ENCODE results near the gene MTLN.
"Not testable (repeated sequence)": the region's sequence is repeated elsewhere in the genome, so short reads cannot be mapped to it uniquely, and the experiment has no call there.

Gene MTLN

DNA sequence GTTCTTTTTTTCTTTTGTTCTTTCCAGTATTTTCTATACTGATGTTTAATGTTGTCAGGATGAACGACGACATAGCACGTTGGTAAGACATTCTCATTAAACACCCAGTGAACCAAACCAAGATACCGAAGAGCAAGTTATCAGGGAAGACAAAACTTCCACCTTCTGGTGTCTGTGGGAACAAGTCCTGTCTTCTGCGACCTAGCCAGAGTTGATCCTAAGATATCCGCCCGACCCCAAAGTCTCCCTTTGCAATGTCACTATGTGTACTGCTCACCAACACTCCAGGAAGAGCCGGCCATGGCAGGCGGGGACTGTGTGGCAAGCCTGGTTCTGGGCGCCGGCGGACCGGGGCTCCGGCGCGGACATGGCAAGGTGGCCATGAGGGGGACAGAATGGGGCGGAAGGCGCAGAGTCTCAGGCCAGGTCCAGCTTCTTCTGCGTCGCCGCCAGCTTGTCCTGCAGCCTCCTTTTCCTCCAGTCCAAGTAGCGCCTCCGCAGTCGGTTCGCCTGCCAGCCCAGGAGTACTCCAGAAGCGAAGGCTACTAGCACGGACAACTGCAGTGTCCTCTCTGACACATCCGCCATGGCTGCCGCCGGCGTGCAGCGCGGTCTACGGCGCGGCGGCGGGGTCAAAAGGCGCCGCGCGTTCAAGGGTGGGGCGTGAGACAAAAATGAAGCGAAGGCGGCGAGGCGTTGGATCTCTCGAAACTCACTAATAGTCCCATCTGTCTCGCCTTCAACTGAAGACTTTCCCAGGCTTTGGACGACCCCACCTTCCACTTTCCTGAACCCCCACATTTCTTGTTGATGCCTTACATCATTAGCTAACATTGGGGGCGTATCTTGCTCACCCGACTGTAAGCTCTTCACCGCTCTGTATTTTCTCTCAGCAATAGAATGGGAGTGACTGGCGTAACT, at the start of gene MTLN:
Gene MTLN (minus strand): TSS at position 610 of the 921 bp plus-strand sequence. CDS start 22 bp downstream, at position 588.
- peak; percentile 27 for DNase-seq

DNA sequence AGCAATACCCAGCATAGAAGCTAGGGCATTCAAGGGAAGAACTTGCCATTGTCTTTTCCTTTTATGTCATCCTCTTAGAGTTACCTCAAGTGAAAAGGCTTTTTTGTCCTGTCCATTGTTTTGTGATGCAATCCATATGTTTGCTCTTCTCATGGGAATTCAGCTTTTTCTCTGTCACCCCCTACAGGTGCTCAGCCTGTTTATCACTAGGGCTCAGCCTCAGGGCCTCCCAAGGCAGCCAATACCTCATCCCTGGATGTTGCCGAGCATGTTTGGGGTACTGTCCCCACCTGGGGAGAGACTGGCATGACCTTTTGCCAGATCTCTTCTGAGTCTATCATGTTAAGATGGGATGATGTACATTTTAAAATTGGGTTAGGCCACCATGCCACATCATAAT, 49.6 kb upstream of the MTLN start:
- DNase-seq = not testable (repeated sequence)

DNA sequence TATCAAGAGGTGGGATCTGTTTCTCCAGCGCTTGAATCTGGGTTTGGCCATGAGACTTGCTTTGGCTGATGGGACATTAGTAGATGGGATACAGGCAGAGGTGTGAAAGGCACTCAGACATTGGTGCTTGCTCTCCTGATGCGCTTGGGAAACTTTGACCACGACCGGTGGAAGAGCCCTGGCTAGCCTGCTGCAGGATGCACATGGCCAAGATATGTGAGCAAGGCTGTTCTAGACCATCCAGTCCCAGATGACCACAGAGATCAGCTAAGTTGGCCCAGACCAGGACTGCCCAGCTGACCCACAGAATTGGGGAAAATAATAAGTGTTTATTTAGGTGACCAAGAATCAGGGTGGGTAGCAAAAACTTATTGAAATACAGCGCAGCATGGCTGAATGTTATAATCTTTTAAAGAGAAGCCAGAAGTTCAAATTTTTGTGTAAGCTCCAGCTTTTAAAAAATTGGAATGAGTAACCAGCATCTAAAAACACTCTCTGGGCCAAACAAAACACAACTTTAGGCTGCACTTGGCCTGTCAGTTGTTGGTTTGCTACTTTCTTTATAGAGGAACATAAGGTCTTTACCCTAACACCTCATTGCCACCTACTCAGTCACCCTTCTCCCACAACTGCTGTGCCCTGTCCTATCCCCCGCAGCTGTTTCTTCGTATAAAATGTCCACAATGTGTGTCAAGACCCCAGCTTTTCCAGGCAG, 35.9 kb upstream of the MTLN start:
- not testable (repeated sequence) for DNase-seq

DNA sequence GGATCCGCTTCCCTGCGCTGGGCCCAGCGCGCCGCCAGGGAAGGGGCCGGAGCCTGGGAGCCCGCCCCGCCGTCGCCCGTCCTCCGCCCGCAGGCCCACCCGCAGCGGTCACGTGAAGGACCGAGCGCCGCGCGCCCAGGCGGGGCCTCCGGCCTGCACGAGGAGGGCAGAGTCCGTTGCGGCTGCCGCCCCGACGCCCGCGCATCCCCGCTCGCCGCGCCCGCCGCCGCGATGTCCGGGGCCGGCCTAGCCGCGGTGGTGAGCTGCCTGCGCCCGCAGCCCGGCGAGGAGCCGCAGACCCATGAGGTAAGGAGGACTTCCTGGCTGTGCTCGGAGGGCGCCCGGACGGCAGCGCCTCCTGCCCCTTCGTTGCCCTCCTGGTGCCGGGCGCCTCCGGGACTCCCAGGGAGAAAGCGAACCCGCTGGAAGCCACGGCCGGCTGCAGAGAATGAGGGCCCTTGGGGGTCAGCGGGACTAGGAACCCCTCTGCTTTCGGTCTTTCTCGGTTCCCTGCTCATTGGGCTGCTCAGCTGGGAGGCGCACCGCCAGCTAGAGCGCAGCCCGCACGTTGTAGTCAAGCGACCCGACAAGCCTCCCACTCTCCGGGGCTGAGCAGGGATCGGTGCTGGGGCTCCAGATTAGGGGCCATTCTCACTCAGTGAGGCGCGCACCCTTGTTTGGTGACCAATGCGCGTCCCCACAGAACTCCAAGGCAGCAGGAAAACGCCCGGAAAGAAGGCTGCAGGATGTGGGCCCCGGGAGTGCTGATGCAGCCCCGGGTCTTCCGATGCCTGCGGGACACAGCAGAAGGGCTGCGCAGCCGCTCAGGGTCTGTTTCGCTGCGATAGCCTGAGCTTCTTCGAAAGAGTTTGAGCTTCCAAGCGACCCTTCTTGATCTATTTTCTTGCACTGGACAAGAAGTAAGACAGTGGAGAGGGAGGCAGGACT, 33.4 kb upstream of the MTLN start:
- not testable (repeated sequence) for DNase-seq

GRCh38 chr2:110243283-110243682, 30.9 kb upstream of the MTLN start:
- not testable (repeated sequence) for DNase-seq

- DNase-seq = not testable (repeated sequence)
These were observed 22.2 kb upstream of the MTLN start for GRCh38 chr2:110234514-110234913.

DNA sequence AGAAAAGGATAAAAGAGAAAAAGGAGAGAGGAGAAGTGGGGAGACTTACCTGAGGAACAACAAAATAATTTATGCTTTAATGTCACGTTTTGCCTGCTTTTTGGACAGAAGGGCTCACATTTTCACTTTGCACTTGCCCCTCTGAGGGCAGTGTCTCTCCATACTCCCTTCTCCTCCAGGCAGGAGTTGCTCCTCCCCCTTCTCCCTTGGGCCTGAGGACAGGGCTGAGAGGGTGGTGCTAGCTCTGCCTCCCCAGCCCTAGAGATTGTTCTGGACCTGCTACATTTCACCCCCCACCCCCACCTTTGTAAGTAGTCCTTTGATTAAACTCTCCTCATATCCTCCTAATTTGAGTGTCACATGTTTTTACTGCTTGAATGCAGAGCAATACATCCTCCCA, 17.5 kb upstream of the MTLN start:
- DNase-seq = not testable (repeated sequence)

DNA sequence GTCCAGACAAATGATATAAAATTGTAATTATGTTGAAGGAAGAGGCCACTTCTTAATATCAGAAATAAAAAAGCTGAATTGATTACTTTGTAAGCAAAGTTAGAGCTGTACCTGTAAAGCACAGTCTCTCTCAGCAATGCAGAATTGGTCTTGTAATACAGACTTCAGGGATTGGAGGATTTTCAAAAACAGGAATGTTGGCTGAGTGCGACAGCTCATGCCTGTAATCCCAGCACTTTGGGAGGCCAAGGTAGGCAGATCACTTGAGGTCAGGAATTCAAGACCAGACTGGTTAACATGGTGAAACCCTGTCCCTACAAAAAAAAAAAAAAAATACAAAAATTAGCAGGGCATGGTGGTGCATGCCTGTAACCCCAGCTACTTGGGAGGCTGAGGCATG, 10.3 kb upstream of the MTLN start:
- not testable (repeated sequence) for DNase-seq

GRCh38 chr2:110221938-110222337, 9.6 kb upstream of the MTLN start:
- no peak for DNase-seq

- DNase-seq = no peak
These were observed 7.8 kb upstream of the MTLN start for GRCh38 chr2:110220190-110220564.

DNA sequence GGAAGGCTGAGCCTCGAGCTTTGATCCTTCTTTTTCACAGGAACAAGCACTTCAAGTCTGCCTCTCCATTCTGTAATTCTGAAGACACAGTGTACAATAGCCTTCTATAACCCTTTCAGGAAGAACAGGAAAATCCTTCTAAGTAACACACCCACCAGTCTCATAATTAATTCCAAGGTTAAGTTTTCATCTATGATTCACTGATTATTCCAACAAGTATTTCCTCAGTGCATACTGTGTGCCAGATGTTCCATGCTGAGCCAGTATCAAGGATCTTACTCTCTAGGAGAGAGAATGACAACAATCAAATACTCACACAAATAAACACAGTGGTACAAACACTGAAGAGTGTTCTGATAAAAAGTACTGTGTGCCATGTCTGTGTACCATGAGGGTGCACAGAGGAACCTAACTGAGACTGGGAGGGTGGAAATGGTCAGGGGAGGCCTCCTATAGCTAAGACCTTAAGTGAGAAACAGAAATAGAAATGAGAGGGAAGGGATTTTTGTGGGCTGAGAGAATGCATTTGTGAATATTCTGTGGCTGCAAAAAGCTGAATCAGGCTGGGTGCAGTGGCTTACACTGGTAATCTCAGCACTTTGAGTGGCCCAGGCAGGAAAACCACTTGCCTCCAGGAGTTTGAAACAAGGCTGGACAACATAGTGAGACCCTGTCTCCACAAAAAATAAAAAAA, 7.3 kb upstream of the MTLN start:
- no peak for DNase-seq

DNA sequence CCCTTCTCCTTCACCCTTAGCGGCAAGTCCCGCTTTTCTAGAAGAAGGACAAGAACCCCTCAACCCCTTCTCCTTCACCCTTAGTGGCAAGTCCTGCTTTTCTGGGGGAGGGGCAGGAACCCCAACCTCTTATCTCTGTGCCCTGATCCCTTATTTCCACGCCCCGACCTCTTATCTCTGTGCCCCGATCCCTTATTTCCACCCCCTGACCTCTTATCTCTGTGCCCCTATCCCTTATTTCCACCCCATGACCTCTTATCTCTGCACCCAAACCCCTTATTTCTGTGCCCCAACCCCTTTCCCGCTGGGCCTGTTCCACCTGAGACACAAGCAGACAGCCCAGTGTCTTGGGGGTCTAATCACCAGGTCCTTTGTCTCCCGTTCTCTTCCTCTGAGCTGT, 6.5 kb upstream of the MTLN start:
- DNase-seq = not testable (repeated sequence)

GRCh38 chr2:110216803-110217202, 4.5 kb upstream of the MTLN start:
- no peak for DNase-seq

DNA sequence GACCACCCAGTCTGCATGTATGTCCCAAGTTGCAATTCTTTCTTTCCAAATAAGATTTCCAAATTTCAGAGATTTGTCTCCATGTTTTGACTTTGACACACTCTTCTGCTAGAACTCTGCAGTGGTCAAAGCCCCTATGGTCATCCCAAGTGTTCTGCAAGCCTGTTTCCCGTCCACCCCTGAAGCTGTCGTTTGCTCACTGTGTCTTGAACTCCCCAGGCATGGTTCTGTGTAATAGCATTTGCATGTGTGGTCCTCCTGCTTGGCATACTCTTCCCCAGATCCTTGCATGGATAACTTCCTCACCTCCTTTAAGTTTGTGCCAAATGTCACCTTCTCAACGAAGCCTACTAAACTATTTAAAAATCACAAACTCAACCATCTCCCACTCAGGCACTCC, 3.9 kb upstream of the MTLN start:
- no peak for DNase-seq

DNA sequence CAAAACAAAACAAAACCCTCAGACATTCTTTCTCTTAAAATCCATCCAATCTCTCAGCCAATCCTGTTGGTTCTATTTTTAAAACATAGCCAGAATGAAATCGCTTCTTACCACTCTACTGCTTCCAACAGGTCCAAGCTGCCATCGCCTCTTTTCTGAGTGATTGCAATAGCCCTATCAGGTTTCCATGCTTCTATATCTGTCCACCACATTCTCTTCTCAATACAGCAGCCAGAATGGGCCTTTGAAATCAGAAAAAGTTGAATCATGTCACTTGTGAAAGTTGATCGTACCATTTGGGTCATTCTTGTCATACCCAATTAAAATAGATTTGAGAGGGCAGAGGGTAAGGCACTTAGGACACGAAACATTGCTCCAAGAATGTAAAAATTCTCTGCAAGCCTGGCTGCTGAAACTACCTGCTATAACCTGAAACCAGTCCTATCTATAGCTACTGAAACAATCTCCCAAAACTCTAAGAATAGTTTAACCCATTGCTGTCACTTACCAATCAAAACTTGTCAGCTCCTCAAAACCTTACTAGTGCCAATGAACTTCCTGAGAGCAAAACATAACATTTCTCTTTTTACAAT, 3.3 kb upstream of the MTLN start:
- no peak for DNase-seq

- DNase-seq = no peak
These were observed 2.7 kb upstream of the MTLN start for GRCh38 chr2:110215091-110215490.

- DNase-seq = not testable (repeated sequence)
These were observed 1.2 kb upstream of the MTLN start for GRCh38 chr2:110213522-110213921.

DNA sequence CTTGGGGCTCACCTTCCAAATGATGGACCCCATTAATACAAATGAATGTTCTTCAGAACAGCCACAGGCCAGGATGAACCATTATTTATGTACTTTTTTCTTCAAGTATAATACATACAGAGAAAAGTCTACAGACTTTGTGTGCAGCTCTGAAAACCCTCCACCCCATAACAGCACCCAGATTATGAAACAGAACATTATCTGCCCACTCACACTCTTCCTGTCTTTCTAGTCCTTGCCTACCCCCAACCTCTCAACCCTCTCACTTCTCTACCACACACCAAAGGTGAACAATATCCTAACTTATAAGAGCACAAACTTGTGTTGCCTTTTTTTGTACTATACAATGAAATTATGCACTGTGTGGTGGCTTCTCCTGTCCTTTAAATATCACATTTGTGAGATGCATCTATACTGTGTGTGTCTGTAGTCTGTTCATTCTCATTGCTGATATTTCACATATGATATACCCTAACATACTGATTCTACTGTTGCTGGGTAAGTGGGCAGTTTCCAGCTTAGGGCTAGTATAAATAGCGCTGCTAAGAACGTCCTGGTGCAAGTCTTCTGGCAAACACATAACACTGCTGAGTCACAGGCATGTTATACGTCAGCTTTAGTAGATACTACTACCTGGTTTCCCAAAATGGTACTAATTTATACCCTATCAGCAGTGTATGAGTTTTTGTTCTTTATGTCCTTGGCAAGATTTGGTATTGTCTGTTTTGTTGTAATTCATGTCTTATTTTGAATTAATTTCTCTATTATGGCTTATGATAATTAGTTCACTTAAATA, 6.5 kb downstream of the MTLN start:
- no peak for DNase-seq

DNA sequence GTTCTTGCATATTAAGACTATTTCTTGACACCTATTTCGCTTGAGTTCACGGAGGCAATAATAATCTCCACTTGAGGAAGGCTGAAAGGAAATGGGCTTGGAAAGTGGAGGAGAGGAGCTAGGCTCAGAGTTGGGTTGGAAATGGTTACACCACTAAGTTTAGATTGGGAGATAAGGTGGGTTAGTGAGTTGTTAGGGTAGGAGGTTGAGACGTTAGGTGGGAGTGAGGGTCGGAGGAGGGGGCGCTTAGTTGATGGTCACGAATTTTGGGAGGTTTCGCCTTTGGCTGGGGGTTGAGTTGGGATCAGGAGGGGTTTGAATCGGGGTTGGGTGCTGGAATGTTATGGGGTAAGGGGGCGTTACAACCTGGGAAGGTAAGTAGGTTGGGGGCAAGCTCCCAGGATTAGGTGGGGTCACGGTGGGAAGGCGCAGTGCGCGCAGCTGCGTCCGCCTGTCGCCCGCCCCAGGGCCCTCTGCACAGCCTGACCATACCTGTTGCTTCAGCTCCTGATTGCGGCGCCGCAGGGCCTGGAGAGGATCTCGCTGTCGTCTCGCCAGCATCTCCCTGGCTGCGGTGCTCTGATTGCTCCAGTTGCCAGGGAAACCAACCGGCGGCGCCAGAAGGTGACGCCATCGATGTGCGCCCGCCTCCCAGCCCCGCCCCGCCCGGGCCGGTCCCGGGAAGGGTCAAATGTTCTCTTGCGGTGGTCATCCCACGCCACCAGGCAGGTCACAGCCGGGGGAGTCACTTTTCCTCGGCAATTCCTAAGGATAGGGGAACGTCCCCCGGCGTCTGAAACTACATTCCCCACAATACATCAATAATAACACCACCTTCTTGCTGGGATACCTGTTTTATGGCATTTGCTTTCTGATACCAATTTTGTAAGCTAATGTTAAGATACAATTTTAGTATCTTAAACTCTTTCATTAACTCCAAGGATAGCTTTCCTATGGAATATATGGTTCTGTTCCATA, 7.7 kb downstream of the MTLN start, which contains the start of gene NPHP1:
Gene NPHP1 (minus strand): TSS at position 606 of the 978 bp plus-strand sequence. CDS start 45 bp downstream, at position 561.
- DNase-seq = peak; percentile 76

DNA sequence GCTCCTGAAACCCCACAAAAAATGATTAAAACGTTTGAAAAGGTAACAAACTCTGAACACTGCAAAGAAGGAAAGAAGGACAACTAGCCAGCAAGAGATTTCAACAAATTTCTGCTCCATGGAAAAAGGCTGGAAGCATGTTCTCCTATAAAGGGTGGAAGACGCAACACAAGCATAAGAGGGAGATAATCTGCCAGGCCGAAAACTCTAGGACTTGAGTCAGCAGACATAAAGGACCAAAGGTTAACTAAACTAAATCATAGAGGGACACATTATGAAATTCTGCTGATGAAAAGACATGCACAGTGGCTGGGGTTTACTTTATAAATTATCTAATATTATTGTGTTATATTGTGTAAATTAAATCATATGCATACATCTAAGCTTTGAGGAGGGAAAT, 14.3 kb downstream of the MTLN start:
- DNase-seq = no peak

All from NK-92 treated with Interleukin-12 subunit alpha and Interleukin-12 subunit beta, amount 100 ng/mL, for 24 hours (cell line).